Retina (tissue), 1 donor: ENCODE data around the gene DLGAP1.
"Not testable (repeated sequence)": the region's sequence is repeated elsewhere in the genome, so short reads cannot be mapped to it uniquely, and the experiment has no call there.

Source experiments
- DNase-seq: peaks from one replicate; pipeline ENCODE4 v3.0.0-alpha.2; 2016

Gene DLGAP1

GRCh38 chr18:3671176-3671575 is 783.9 kb downstream of the DLGAP1 start:
- DNase-seq = no peak

- no peak for DNase-seq
These were observed 785.7 kb downstream of the DLGAP1 start for GRCh38 chr18:3669376-3669775.

- no peak for DNase-seq
These were observed 787.6 kb downstream of the DLGAP1 start for GRCh38 chr18:3667255-3668137.

GRCh38 chr18:3666526-3667254 is 788.4 kb downstream of the DLGAP1 start:
- no peak for DNase-seq

- DNase-seq = peak; percentile 87
These were observed 789.2 kb downstream of the DLGAP1 start for GRCh38 chr18:3665780-3666525.

GRCh38 chr18:3665204-3665603 is 789.9 kb downstream of the DLGAP1 start:
- no peak for DNase-seq

GRCh38 chr18:3664563-3665178 is 790.4 kb downstream of the DLGAP1 start:
- DNase-seq = peak; percentile 32

- no peak for DNase-seq
These were observed 791.1 kb downstream of the DLGAP1 start for GRCh38 chr18:3663870-3664512.

- no peak for DNase-seq
These were observed 793.1 kb downstream of the DLGAP1 start for GRCh38 chr18:3661989-3662388.

- DNase-seq = no peak
These were observed 794.2 kb downstream of the DLGAP1 start for GRCh38 chr18:3660739-3661515.

- no peak for DNase-seq
These were observed 796.6 kb downstream of the DLGAP1 start for GRCh38 chr18:3658529-3658928.

GRCh38 chr18:3655254-3656050 is 799.7 kb downstream of the DLGAP1 start:
- DNase-seq = no peak

- no peak for DNase-seq
These were observed 800.5 kb downstream of the DLGAP1 start for GRCh38 chr18:3654442-3655253.

- DNase-seq = no peak
These were observed 801.2 kb downstream of the DLGAP1 start for GRCh38 chr18:3653851-3654441.

- DNase-seq = no peak
These were observed 801.8 kb downstream of the DLGAP1 start for GRCh38 chr18:3653263-3653850.

- DNase-seq = no peak
These were observed 802.5 kb downstream of the DLGAP1 start for GRCh38 chr18:3652380-3653262.

- DNase-seq = no peak
These were observed 803.8 kb downstream of the DLGAP1 start for GRCh38 chr18:3651266-3651665.

GRCh38 chr18:3650521-3651042 is 804.5 kb downstream of the DLGAP1 start:
- DNase-seq = not testable (repeated sequence)
